ENCODE measurements around the gene LTBP1.

Gene LTBP1

DNA sequence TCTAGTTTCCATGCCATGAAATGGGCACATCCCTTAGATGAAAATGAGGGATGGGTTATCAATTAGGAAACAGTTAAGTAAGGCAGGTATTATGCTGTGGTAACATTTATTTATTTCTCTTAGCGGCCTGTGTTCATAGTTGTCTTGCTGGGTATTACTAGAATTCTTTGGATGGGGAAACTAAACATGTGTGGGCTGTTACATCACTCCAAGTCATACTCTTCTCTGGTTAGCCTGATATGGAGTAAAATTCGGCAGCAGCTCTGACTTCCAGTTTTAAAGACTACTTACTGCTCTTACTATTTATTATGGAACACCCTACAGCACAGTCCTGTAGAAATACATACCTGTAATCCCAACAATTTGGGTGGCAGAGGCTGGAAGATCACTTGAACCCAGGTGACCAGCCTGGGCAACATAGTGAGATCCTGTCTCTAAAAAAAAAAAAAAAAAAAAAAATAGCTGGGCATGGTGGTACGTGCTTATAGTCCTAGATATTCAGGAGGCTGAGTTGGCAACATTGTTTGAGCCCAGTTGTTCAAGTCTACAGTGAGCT, 496.6 kb downstream of the LTBP1 start:
- no peak for DNase-seq

DNA sequence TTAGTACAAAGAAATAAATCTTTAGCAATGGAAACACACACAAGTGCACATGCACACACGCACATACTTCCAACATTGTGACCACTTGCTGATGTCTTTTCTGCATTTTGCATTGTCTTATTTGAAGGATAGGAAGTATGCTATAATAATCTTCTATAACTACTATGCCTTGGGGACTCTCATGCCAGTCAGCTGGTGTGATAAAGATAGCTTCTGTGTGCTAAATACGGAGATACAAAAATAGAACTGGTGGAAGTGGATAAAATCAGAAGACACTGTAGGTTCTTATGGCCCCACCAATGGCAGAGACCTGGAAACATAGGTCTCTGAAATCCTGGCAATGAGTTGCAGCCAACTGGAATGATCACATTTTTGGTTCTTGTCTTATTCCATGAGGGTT, 498.2 kb downstream of the LTBP1 start:
- no peak for DNase-seq

DNA sequence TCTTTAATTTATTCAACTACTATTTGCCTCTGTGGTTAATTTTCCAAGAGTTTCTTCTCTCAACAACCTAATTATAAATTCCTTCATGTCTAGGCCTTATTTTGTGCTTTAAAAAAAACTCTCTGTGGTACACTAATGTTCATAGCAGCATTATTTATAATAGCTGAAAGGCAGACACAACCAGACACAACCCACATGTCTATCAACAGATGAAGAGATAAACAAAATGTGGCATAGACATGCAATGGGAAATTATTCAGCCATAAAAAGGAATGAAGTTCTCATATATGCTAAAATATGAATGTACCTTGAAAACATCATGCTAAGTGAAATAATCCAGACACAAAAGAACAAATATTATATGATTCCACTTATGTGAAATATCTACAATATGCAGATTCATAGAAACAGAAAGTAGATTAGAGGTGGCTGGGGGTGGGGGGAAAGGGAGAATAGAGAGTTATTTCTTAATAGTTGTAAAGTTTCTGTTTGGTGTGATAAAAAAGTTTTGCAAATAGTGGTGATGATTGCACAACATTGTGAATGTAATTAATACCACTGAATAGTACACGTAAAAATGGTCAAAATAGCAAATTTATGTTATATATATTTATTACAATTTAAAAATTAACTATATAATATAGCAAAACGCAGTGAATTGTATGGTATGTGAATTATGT, 501.6 kb downstream of the LTBP1 start:
- DNase-seq = peak; percentile 67
